Hematopoietic multipotent progenitor cell treated with erythropoietin and hydrocortisone succinate and interleukin-3 and kit ligand, for 8 days (in vitro differentiated cells): ENCODE measurements around the gene ADAP1.

Experiments used
- DNase-seq: peaks from one replicate; pipeline ENCODE4 v3.0.0-alpha.2; 2015

The ADAP1 gene

GRCh38 chr7:903921-904755, 50.3 kb downstream of the ADAP1 start:
- DNase-seq, result no peak

DNA sequence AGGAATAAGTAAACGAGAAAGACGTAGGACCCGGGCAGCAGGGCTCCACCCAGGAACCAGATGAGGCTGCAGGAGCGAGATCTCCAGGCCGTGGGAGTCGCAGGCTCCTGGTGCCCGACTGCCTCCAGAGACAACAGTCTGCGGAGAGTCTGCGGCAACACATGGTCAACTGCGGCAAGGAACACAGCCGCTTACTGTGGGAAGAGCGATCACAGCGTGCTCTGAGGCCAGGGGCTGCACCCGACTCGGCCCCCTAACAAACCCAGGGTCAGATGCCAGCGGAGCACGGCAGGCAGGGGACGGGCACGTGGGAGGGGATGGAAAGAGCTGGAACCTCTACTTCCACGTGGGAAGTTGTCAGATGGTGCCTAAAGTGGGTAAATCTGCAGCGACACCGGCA, 51.5 kb downstream of the ADAP1 start:
- DNase-seq, result no peak

- peak; percentile 92 for DNase-seq
Observed at GRCh38 chr7:901388-902154, 52.9 kb downstream of the ADAP1 start.

GRCh38 chr7:901041-901387, 53.5 kb downstream of the ADAP1 start:
- no peak for DNase-seq

DNA sequence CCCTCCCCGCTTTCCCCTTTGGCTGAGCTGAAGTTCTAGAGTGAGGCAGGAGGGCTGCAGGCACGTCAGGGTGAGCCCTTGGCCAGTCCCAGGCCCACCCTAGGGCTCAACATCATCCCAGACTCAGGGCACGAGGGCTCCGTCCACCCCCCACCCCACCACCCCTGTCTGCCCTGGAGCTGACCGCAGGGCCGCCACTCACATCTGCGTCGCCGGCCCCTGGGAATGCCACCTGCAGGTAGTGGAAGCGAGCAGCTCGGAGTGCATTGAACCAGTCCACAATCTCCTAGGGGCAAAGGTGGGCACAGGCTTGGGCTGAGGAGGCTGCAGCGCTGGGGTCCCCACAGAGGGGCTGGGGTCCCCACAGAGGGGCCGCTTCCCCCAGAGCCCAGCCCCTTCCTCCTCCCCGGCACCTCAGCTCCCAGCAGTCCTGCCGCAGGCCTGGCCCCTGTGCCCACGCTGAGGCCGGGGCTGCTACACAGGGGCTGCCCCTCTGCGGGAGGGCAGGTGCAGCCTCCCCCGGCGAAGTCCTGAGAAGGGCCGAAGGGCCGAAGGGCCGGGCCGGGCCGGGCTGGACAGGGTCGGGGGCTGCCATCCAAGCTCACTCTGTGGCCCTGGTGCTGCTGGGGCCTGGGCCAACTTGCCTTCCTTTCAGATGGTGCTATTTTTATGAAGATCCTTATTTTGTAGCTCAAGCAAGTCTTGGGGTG, 54.0 kb downstream of the ADAP1 start:
- DNase-seq, result no peak

DNA sequence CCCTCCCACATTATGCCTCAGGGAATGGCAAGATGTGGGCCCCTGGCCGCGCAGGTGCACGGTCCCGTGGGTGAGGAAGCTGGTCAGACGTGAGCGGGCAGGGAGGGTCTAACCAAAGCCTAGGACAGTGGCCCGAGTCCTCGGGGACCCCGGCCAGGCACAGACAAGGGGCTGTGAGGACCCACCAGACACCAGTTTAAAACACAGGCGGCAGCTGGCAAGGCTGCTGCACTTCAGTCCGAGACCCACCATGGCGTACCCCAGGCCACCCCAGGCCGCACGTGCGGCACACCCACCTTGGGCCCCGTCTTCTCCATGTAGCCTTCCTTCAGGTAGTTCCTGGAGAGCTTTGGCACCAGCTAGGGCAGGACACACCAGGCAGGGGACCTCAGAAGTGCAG, 54.7 kb downstream of the ADAP1 start:
- DNase-seq, result no peak

DNA sequence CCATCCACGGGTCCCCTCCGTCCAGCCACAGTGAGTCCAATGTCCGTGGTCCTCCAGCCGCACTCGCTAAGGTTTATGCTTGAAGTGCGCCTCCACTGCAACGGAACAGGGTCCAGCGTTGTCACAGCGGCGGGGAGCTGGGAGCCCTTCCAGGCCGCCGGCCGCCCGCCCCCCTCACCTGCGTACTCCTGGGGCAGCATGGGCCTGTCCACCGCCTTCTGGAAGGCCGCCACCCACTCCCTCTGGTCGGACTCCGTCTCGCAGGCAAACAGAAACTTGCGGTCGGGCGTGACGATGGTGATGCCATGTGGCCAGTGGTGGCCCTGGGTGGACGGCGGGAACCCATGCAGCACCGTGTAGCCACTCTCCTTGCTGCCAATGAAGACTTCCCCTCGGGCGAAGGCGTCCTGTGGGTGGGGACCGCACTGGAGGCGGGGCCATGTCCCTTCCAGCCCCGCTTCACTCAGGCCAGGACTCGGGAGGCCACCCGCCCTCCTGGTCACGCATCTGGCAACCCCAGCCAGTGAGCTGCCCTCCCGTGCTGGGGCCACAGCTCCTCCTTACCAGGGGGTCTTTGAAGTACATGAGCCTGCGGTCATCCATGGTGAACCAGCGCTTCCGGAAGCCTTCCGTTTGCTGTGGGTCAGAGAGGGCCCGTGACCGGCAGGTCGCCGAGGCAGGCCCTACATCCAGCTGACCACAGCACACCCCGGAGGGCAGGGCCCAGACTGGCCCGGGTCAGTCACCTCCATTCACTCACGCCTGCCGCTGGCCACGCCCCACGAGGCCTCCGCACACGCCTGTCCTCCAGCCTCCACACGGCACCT, 55.4 kb downstream of the ADAP1 start:
- no peak for DNase-seq

DNA sequence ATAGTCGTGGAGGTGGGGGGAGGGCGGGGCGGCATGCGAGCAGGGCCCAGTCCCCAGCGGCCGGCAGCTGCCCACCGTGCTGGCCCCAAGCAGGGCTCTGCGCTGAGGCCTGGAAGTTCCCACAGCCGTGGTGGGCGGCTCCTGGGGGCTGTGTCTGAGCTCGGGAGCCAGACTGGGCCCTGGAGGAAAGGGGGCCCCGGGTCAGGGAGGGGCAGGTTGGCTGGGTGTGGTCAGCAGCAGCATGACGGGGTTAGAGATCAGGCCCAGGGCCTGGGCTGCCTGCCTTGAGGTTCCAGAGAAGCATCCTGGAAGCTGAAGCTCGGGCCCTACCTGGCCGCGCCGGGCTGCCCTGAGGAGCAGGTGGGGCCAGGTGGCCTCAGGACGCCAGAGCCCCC, 56.0 kb downstream of the ADAP1 start:
- no peak for DNase-seq

- no peak for DNase-seq
Observed at GRCh38 chr7:897771-898376, 56.6 kb downstream of the ADAP1 start.

DNA sequence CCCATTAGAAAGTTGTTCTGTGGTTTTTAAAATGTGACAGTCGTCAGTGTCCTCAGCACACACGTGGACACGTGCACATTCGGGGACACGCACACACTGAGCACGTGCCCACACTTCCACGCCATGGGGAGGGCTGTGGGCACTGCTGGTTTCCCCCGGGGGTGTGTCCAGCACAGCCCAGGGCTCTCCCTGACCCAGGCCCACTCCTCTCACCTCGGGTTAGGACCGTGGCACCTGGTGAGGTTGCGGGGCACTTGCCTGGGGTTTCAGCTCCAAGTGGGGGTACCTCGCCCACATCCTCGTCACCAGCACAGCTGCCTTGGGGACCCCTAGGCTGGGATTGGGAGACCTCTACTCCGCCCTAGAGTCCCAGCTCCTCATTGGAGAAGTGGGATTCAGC, 57.4 kb downstream of the ADAP1 start:
- no peak for DNase-seq

DNA sequence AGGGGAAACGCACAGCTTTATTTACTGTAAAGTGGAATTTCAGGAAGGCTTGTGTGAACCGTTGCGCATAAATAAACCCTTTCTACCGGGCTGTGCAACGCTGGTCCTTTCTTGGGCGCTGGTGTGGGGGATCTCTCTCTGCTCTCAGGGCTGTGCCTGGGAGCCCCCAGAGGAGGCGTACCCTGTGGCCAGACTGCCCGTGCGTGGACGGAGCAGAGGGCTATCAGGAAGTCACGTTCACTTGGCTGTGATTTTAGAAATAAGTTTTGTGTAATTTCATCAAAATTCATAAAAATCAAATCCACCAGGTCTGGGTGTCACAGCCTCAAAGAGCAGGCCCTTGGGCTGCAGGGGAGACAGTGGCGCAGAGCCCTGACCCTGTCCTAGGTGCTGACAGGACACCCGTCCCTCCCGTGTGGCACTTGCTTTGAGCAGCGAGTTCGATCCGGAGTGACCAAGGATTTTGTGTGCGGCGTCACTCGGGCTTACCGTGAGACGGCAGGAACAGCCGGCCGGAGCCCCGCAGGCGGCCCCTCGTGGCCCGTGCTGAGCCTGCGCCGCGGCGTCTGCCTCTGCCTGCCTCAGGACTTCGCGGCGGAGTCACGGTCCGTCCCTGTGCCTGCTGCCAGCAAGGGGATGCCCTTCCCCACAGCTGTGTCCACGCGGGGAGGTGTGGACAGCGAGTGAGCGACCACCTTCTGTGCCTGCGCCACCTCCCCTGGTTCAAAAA, 58.0 kb downstream of the ADAP1 start:
- no peak for DNase-seq

DNA sequence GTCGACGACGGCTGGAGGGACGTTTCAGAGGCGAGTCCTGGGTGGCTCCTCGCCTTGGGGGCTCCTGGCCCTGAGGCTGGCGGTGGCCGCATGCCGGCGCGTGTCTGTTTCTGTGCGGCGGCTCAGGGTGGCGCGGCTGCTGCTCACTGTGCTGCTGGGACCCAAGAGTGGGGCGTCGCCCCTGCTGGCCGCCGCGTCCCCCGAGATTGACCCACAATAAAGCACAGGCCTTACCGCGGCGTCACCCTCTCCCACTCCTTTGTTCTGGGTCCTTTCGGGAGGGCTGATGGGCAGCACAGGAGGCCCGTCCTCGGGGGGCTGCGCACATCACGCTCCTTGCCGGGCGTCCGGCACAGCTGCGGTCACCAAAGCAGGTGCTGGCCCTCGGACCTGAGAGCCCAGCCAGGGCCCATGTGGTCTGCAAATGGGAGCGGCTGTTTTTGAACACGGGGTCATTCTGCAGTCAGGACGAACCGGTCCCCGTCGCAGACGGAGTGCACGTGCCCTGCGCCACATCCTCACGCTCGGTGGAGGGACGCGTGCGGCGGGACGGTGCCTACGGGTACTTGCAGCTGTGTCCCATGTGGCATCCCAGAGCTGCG, 58.9 kb downstream of the ADAP1 start:
- no peak for DNase-seq

GRCh38 chr7:894927-895450, 59.5 kb downstream of the ADAP1 start:
- no peak for DNase-seq

DNA sequence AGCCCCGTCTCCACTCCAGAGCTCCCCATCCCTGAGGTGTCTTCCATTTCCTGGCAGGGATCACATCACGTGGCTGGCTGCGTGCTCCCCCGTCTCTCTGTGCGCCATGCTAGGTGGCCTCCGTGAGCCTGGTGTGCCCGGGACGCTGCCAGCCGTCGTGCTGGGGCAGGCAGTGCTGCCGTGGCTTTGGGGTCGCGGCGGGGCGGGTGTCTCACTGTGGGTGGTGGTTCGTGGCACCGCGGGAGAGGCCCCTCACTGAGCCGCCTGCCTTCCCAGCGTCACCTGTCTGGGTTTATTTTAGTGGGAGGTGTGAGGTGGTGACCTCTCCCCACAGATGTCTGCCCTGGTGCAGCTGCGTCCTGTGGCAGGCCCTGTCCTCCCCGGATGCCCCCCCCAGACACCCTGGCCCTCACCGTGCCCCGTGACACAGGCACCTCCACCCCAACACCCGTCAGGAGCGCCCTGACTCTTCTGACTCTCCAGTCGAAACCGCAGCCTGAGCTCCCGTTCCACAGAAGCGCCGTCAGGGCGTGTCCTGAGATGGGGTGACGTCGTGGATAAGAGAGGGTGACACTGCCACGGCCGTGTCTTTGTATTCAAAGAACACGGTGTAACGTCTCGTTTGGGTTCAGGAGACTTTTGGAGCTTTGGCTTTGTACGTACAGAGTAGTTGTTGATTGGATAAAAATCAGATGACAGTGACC, 60.2 kb downstream of the ADAP1 start:
- DNase-seq, result no peak

DNA sequence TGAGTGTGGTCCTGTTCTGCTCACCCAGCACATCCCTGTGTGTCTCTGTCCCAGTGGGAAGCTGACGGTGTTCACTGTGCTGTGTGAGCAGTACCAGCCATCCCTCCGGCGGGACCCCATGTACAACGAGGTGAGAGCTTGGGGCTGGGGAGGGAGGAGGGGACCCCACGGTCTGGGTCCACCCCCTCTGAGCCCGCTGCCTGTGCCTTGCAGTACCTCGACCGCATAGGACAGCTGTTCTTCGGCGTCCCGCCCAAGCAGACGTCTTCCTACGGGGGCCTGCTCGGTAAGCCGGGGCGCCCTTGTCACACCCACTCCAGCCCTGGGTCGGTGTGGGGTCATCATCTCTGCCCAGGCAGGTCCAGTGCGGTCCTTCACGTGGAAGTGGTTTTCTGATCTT, 60.8 kb downstream of the ADAP1 start:
- no peak for DNase-seq

DNA sequence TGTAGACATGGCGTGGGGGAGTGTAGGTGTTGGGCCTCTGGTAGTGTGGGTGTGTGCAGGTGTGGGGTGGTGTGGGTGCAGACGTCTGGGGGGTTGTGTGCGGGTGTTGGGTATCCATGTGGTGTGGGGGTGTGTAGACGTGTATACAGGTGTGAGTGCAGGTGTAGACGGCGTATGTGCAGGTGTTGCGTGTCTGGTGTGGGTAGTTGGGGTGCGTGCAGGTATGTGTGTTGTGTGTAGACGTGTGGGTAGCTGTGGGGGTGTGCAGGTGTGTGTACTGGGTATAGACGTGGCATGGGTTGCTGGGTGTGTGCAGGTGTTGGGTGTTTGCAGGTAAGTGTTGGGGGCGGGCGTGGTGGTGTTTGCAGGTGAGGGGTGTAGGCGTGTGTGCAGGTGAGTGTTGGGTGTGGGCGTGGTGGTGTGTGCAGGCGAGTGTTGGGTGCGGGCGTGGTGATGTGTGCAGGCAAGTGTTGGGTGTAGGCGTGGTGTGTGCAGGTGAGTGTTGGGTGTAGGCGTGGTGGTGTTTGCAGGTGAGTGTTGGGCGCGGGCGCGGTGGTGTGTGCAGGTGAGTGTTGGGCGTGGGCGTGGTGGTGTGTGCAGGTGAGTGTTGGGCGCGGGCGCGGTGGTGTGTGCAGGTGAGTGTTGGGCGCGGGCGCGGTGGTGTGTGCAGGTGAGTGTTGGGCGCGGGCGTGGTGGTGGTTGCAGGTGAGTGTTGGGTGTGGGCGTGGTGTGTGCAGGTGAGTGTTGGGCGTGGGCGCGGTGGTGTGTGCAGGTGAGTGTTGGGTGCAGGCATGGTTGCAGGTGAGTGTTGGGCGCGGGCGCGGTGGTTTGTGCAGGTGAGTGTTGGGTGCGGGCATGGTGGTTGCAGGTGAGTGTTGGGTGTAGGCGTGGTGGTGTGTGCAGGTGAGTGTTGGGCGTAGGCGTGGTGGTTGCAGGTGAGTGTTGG, 61.6 kb downstream of the ADAP1 start:
- DNase-seq, result no peak

GRCh38 chr7:891805-892204, 62.7 kb downstream of the ADAP1 start:
- DNase-seq, result no peak

GRCh38 chr7:891291-891690, 63.2 kb downstream of the ADAP1 start:
- DNase-seq, result no peak

GRCh38 chr7:890868-891267, 63.6 kb downstream of the ADAP1 start:
- DNase-seq, result no peak
